Gastrocnemius medialis (tissue), 4 donors: Measurements from ENCODE around the gene ARMC2.

Source experiments
- POLR2A ChIP-seq, 2 donors: fragments of 450-650 bp; IDR thresholded peaks; one replicate each; pipeline ENCODE4 v1.6.1; 2017; ENCODE audit warnings: antibody characterized with exemption in 2 of 2, mild to moderate bottlenecking in 2 of 2, moderate library complexity in 2 of 2
- TF ChIP-seq, protein P1 (sequence below), 5 experiments: fragments of 450-650 bp in 3 of 5; fragments of 200-600 bp in 2 of 5; sonication (generic) in 2 of 5; IDR thresholded peaks in 4 of 5; conservative IDR thresholded peaks in 1 of 5; 1 replicate in 4 of 5; 2 replicates in 1 of 5; pipeline ENCODE4 v1.5.1; 2016 to 2019; ENCODE audit warnings: antibody characterized with exemption in 5 of 5, mild to moderate bottlenecking in 3 of 5, moderate library complexity in 3 of 5

DNA sequence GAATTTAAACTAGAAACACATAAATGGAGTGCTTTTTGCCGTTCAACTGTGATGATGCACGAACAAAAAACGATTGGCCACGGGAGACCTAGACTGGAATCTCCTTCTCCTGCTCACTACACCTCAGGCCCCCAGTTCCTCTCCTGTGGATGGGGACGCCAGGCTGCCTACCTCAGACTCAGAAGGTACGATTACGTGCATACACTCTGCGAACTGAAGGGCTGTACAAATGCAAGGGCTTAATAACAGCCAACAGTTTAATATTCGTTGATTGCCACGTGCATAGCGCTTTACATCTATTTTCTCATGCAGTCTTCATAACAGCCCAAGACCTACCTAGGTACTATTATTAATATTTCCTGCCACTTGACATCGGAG, 495 bp upstream of the ARMC2 start:
- no peak for TF ChIP-seq POLR2A (IDR thresholded peaks at IDR 0.05)
- TF ChIP-seq, protein P1, sequence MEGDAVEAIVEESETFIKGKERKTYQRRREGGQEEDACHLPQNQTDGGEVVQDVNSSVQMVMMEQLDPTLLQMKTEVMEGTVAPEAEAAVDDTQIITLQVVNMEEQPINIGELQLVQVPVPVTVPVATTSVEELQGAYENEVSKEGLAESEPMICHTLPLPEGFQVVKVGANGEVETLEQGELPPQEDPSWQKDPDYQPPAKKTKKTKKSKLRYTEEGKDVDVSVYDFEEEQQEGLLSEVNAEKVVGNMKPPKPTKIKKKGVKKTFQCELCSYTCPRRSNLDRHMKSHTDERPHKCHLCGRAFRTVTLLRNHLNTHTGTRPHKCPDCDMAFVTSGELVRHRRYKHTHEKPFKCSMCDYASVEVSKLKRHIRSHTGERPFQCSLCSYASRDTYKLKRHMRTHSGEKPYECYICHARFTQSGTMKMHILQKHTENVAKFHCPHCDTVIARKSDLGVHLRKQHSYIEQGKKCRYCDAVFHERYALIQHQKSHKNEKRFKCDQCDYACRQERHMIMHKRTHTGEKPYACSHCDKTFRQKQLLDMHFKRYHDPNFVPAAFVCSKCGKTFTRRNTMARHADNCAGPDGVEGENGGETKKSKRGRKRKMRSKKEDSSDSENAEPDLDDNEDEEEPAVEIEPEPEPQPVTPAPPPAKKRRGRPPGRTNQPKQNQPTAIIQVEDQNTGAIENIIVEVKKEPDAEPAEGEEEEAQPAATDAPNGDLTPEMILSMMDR (IDR thresholded peaks at IDR 0.05 in 4 of 5, conservative IDR thresholded peaks at IDR 0.05 in 1 of 5), result no peak
